Measurements from ENCODE around the gene EEF1E1.

The EEF1E1 gene

DNA sequence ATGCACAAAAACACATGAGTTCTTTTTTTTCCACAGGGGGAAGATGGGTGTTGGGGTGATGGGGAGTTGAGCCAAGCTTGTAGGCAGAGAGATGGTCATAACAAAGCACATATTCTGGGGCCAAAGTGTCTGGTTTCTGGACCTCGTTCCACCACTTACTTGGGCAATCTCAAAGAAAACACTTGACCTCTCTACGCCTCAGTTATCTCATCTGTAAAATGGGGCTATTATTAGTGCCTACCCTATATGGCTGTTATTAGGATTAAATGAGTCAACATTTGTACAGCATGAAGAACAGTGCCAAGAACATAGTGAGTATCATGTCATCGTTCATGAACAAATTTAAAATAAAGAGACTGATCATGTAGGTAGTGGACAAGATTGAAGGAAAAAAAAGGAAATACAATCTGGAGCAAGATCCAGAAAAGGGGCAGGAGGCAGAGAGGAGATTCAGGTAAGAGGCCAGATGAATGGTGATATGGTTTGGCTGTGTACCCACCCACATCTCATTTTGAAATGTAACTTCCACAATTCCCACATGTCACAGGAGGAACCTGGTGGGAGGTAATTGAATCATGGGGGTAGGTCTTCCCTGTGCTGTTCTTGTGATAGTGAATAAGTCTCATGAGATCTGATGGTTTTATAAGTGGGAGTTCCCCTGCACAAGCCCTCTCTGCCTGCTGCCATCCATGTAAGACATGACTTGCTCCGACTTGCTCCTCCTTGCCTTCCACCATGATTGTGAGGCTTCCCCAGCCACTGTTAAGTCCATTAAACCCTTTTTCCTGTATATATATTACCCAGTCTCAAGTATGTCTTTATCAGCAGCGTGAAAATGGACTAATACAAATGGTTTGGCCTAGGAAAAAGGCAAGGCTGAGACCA, 14.2 kb downstream of the EEF1E1 start:
- DNase-seq = no peak

DNA sequence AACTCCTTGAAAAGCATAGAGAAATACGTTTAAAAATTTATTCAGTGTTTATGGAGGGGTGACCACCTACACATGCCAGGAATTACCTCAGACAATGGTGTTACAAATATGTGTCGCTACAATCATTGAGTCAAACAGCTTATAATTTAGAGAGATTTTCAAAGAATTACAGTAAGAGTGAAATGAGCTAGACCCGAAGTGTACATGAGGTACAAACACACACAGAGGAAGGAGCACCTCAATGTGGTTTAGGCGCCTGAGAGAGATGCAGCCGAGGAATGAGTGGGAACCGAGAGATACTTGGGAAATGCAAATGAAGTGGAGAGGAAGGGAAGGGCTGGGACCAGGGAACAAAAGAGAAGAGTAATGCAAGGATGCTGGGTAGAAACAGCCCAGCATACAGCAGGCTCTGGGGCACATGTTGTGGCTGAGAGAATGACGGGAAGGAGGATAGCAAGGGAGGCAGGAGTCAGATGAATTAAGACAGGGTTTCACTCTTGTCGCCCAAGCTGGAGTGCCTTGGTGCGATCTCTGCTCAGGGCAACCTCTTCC, 15.5 kb downstream of the EEF1E1 start:
- DNase-seq = no peak

DNA sequence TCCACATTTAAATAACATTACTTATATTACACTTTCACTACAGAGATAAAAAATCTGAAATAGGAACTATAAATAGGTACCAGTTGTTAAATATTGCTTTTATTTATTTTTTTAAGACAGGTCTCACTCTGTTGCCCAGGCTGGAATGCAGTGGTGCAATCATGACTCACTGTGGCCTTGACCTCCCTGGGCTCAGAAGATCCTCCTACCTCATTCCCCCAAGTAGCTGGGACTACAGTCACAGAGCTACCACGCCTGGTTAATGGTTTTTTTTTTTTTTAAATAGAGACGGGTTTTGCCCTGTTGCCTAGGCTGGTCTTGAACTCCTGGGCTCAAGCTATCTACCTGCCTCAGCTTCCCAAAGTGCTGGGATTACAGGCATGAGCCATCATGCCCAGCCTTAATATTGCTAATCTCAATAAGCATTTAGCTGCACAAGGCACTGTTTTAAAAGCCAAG, 17.3 kb downstream of the EEF1E1 start:
- DNase-seq = no peak

DNA sequence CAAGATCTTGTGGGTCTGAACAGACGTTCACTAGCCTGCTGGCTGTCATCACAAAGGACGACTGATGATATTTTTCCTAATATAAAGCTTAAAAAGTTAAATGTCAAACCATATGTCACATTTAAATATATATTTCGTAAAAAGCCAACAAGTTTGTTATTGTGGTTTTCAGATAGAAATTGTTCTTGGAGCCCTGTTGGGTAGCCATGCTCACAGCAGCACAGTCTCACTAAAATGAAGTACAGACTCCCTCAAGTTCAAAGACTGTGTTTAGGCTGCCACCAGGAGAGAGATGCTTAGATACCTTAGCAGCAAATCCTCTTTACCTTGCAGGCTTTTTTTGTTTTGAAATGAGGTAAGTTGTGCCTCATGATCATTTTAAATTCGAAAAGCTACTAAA, 17.8 kb downstream of the EEF1E1 start:
- no peak for DNase-seq

DNA sequence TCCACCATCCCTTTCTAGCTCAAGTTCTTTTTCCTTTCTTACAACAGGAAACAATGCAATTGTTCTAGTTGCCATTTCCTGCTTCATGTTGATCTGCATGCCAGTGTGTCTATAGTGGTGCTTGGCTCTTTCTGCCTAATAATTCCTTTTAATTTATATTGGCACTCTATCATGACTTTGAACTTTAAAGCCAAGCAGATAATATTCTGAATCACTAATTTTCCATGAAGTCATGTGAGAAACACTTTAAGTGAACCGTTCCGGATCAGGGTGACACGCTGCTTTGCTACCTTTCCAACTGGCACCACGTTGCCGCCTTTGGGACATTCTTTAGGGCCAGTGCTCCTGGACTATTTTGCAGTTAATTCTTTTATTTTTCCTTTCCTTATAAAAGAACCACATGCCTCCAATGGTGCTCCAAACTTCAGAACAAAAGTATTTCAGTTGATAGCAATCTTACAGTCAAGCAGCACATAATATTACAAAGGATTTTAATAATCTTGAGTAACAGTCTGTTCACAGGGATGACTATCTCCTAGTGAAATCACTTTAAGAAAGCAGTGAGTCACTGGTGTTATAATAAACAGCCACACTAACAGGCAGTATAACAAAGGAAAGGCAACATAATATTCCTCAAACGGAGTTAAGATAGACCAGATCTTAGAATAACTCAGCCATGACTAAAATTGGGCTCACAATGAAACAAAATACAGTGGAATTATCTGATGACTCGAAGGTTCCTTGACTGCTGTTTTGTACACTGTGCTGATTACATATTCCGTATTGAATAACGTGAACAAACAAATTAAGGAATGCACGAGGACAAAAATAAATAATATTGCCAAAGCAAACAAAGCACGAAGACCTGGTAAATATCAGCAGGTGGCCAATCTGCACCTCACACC, 19.1 kb downstream of the EEF1E1 start:
- no peak for DNase-seq

DNA sequence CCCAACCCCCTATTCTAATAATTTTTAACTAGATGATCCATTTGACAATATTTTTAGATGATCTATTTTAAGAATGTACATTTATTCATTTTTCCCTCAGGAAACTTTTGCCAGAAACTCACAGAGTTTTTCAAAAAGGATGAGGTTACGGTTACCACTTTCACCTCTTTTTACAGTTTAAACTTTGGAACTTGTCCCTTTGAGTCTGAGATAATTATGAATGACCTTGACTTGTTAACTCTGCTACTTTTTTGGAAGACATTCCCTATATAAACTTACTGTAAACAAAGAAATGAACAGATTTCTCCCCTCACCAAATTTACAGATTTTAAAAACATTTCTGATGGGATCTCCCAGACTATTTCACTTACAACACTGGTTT, 19.8 kb downstream of the EEF1E1 start:
- DNase-seq = no peak

DNA sequence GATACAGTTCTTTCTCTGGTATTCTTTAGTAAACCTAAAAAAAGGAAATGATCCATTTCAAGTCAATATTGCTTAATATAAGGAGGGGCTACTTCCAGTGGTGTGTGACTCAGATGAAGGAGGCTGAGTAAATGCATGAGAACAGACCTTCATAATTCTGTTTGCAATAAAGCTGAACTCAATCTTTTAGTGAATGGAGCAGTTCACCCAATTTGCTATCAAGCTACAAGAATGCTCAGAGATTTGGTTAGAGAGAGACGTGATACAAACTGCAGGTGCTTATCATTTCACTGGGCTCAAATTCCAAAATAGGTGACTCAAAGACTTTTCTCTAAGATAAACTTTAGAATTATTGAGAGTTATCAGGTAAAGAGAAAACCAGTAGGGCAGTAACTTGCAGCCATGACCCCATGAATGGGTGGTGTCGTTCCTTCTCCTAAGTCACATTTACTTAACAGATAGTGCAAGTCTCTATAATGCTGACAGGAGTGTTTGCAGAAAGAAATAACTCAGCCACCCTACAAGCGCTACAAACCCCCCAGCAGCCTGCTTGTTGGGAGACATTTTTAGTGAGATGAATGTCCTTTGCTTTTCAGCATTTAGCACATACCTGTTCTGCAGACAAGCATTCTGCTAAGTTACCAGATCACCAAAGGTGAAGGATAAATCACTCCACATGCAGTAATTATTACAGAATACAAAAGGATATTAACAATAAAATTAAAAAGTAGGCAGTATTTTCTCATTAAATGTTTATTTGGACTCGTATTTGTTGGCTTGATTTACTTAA, 21.8 kb downstream of the EEF1E1 start:
- DNase-seq = peak; percentile 9

DNA sequence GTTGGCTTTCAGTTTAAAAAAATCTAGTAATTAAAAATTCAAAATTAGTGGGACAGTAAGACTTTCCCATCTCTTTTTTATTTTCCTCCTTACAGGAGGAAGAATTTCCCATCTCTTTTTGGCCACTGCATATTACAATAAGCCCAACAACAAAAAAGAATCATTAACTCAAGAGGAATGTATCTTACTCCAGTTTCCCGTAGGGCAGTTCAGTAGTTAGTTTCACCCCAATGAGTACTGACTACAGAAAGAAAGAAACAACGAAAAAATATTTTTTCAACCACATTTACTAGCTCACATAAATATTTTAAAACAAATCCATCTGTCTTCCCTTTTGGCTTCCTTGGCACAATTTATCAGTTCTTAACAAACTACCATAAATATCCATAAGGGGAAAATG, 23.2 kb downstream of the EEF1E1 start:
- no peak for DNase-seq

DNA sequence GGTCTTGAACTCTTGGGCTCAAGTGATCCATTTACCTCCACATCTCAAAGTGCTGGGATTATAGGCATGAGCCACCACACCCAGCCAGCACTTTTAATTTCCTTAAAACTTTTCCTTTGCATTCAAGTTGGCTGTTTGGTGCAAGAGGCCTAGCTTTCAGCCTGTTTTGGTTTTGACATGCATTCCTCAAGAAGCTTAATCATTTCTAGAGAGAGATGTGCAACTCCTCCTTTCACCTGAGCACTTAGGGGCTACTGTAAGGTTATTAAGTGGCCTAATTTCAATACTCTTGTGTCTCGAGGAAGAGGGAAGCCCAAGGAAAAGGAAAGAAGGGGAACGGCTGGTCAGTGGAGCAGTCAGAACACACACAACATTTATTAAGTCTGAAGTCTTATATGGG, 24.4 kb downstream of the EEF1E1 start:
- DNase-seq = no peak

DNA sequence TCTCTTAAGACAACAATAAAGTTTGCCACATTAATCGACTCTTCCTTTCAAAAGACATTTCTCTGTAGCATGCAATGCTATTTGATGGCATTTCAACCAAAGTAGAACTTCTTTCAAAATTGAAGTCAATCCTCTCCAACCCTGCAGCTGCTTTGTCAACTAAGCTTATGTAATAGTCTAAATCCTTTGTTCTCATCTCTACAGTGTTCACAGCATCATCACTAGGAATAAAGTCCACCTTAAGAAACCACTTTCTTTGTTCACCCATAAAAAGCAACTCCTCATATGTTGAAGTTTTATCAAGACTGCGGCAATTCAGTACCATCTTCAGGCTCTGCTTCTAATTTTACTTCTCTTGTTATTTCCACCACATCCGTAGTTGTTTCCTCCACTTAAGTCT, 26.6 kb downstream of the EEF1E1 start:
- no peak for DNase-seq

DNA sequence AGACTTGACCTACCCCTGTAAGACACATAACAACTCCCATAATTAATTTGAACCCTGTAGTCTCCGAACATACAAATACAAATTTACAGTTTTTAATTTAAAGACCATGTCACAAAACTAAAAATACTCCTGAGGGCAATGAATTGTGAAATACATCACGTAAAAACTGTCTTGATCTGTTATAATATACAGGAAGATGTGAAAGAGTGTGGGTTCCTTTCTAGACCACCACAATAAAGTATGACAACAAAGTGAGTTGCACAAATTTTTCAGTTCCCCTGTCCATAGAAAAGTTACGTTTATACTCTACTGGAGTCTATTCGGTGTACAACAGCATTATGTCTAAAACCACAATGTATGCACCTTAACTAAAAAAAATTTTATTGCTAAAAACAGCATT, 27.2 kb downstream of the EEF1E1 start:
- peak; percentile 16 for DNase-seq

DNA sequence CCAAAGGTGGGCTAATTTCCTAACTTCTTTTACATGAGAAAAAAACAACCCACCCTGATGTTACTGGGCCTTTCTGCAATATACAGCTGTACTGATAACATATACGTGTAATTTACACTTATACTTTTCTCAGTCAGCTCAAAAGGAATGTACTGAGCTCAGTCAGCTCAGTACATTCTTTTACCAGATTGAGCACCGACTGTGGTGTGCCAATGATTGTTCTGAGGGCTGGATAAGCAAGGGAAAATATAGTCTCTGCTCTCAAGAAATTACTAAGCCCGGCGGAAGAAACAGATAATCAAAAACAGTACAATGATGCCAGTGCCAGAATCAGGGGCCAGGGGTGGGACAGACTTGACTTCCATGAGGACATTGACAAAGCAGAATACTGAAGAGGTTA, 28.1 kb downstream of the EEF1E1 start:
- no peak for DNase-seq

DNA sequence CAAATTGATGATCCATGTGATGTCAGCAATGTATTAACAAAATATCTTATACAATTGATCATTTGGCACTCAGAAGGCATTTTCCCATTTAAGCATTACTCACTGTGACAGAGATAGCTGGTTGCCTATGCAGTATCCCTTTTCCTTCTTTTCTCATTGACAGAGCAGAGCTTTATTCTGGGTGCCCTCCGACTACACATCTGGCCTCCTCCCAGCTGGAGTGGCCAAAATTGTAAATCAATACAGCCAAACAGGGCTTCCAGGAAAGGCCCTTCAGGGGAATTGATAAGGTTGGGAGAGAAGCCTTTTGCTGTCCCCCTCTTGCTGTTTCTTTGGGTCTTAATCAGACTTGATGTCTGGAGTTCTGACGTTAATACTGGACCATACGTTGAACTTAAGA, 28.6 kb downstream of the EEF1E1 start:
- DNase-seq = no peak

DNA sequence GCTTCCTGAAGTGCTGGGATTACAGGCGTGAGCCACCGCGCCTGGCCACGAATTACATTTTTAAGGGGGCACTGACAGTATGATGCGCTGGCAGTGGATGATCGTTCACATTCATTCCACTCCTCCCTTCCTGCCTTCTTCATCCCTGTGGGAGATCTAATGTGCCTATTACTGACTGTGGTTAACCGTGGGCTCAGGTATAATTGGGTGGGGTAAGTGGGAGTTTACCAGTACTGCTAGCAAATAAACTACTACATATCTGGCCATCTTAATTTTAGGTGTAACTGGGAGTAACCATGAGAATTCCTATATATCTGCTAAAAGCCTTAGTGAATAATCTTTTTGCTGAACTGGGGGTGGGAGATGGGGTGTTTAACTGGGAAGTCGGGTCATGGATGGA, 31.6 kb downstream of the EEF1E1 start:
- no peak for DNase-seq

DNA sequence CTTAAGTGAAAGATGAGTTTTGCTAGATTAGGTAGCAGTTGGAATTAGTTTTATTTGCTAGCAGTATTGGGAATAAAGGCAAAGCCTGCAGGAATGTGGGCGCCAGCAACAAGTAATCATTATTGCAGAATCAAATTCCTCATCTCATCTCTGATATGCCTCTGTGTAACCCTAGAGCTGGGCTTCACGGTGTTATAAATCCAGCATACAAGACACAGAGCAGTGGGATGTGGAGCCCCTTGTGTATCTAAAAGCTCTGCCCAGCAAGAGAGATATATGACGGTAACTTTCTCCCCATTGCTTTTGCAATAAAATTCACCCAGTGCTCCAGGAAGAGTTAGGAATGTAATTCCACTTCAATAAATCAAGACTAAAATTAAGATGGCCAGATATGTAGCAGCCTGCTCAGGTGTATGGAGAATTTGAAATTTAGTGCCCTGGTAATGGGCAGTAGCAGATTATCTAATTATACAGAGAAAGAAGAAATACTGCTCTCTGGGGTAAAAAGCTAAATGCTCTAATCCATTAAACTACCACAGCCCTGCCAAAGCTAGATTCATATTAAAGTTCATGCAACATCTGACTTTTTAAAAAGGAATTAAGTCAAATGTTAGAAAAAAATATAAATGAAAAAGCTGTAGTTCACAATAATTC, 32.6 kb downstream of the EEF1E1 start:
- DNase-seq = no peak

DNA sequence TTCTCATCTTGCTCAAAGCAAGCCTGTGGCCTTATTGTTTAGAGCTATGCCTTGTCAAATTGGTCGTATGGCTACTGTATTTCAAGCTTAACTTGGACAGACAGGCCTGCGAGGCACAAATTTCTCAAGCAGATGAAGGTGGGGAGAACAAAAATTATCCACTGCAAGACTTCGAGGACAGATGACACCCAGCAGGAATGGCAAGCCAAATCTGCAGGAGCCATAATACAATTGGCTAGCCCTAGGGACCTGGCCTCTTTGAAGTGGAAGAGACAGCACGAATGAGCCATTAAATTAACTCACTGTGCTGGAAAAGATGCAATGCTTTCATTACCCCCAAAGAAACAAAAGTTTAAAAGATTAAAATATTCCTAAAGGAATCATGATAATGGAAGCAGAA, 33.2 kb downstream of the EEF1E1 start:
- no peak for DNase-seq

DNA sequence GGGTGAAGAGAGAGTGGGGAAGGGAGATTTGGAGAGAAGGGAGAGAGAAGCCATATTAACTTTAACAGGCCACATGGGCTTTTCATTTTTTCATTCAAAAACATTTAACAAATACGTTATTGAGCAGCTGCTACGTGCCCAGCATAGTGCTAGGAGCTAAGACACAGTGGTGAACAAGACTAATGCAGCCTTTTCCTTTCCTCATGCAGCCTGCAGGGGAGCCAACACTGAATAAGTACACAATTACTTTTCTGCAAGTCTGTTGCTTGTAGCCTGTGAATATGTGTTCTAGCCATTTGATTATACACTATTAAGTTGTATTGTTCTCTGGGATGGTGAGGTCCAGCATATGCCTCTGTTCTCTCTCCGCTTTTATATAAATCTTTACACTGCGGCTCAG, 36.2 kb downstream of the EEF1E1 start:
- no peak for DNase-seq

DNA sequence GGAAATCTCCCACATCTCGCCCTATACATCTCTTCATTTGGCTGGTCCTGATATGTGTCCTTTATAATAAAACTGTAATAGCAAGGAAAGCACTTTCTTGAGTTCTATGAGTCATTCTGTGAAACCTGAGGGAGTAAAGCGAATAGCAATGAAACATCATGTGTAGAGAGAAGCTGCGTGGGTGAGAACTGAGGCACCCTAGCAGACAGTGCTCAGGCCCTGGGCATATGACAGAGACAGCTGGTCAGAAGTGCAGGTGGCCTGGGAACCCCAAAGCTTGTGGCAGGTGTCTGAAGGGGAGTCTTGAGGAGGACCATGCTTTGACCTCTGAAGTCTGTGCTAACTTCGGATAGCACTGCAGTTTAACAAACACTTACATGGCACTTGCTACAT, 36.8 kb downstream of the EEF1E1 start:
- DNase-seq = no peak

DNA sequence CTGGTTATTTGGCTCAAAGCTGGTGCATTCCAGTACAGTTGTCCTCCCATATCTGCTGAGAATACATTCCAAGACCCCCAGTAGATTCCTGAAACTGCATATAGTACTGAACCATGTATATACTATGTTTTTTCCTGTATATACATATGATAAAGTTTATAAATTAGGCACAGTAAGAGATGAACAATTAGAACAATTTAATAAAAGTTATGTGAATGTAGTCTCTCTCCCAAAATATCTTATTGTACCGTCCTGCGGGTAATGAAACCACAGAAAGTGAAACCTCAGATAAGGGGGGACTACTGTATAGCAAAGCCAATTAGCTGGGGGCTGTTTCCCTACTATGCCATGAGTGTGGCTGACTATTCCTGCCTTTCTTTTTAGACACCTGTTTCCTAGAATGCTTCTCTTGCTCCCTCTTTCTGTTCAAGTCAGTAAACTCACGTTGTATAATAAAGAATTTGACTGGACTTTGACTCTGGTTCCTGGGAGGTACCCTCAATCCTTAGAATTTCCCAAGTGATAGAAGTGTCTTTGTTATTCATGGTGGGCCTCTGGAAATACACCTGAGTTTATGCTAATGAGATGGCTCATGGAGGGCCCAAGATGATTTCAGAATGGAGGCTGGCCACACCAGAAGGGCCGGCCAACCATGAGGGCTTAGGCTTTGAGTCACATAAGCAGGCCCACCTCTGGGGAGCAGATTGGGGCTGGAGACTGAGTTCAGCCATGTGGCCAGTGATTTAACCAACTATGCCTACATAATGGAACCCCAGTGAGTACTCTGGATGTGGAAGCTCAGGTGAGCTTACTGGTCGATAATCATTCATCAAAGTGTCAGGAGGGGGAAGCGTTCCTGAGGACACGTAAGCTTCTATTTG, 37.5 kb downstream of the EEF1E1 start:
- no peak for DNase-seq

DNA sequence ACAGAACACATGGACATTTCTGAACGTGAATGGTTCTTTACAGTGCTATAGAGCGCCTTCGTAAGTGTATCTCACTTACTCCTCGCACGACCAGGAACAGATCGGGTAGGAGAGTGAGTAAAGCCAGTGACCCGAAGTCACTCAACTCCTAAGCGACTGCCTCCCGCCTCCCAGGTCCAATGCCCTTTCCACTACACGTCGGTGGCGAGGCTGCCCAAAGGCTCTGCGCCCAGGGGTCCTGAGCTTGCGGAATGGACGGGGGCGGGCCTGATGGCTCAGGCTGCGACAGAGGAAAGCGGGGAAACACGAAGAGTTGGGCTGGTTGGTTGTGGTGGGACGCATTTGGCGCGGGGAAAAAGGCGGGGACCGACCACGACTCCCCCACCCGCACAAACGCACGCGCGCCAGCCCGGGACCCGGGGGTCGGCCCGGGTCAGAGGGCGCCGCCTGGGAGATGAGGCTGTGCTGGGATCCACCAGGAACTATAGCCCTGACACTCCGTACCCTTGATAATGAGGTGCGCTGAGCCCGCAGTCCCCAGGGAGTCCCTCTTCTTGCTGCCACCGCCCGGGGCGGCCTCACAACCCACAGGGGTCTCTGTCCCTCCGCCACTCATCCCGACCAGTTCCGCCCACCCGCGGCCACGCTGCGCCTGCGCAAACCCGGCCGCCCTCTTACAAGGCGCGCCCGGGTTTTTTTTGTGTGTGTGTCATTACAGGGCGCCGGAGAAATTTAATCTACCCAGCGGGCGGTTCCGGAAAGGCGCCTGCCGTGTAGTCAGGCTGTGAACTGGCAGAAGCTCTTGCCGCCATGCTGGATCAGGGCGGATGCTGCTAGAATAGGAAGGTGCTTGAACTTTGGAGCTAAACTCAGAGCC, 38.3 kb downstream of the EEF1E1 start, which contains the start of gene BLOC1S5:
Gene BLOC1S5, minus strand, starts transcription at position 629 of the 877 bp plus-strand sequence. Its CDS starts 13 bp downstream, at position 616.
- DNase-seq = peak; percentile 92

Measured in GF-D8 (cell line).